Fibroblast of lung (primary cell): Measurements from ENCODE around the gene VWA2. TPM values are rescaled to one million over a fixed set of nuclear protein-coding genes. Genes with fewer than 3 reads are reported as not detected.

Experiments
- DNase-seq, 2 donors: peaks; one replicate each; pipeline versions ENCODE4 v3.0.0 to v3.0.0-alpha.2; 2010; ENCODE audit warnings: low read depth in 2 of 2
- H2AFZ ChIP-seq: 2 replicates; pipeline ENCODE4 v1.5.1; 2012; ENCODE audit warnings: low read length, control low read depth, inconsistent platforms
- H3K27ac ChIP-seq: 2 replicates; pipeline ENCODE4 v1.5.1; 2011; ENCODE audit warnings: low read length, control low read depth; ENCODE audit not compliant: insufficient read depth
- H3K27me3 ChIP-seq: 2 replicates; pipeline ENCODE4 v1.5.1; 2011; ENCODE audit warnings: mild to moderate bottlenecking, low read length; ENCODE audit not compliant: control insufficient read depth, insufficient read depth
- H3K36me3 ChIP-seq: 2 replicates; pipeline ENCODE4 v1.5.1; 2011; ENCODE audit warnings: low read length; ENCODE audit not compliant: control insufficient read depth, insufficient read depth
- H3K4me1 ChIP-seq: 2 replicates; pipeline ENCODE4 v1.5.1; 2011; ENCODE audit warnings: low read length; ENCODE audit not compliant: control insufficient read depth, insufficient read depth; ENCODE audit errors: extremely low read depth
- H3K4me2 ChIP-seq: 2 replicates; pipeline ENCODE4 v1.5.1; 2011; ENCODE audit warnings: low read length, control low read depth; ENCODE audit not compliant: insufficient read depth; ENCODE audit errors: extremely low read depth
- H3K4me3 ChIP-seq, 4 experiments: fragments of 200-600 bp in 1 of 4; sonication (generic) in 1 of 4; replicated peaks in 1 of 4; 2 replicates each; pipeline ENCODE4 v1.5.1; 2011 to 2016; ENCODE audit warnings: low read length in 4 of 4, low read depth in 3 of 4, mild to moderate bottlenecking in 3 of 4, control low read depth in 2 of 4, inconsistent platforms in 1 of 4, mixed read lengths in 1 of 4; ENCODE audit not compliant: insufficient read depth in 1 of 4; ENCODE audit errors: control extremely low read depth in 1 of 4
- H3K79me2 ChIP-seq: 2 replicates; pipeline ENCODE4 v1.5.1; 2012; ENCODE audit warnings: mild to moderate bottlenecking, low read length, inconsistent platforms; ENCODE audit not compliant: control insufficient read depth, insufficient read depth
- H3K9ac ChIP-seq: 2 replicates; pipeline ENCODE4 v1.5.1; 2011; ENCODE audit warnings: mild to moderate bottlenecking, low read length, control low read depth; ENCODE audit not compliant: insufficient read depth
- H3K9me3 ChIP-seq: 2 replicates; pipeline ENCODE4 v1.5.1; 2012; ENCODE audit warnings: low read depth, low read length; ENCODE audit not compliant: control insufficient read depth, insufficient read depth
- H4K20me1 ChIP-seq: 2 replicates; pipeline ENCODE4 v1.5.1; 2011; ENCODE audit warnings: low read length; ENCODE audit not compliant: control insufficient read depth, insufficient read depth; ENCODE audit errors: extremely low read depth
- CTCF ChIP-seq, 2 donors: IDR thresholded peaks in 1 of 2; conservative IDR thresholded peaks in 1 of 2; 1 replicate in 1 of 2; 2 replicates in 1 of 2; pipeline ENCODE4 v1.5.1; 2011 to 2012; ENCODE audit warnings: low read length in 2 of 2, control low read depth in 1 of 2, inconsistent platforms in 1 of 2, low read depth in 1 of 2, mild to moderate bottlenecking in 1 of 2
- EZH2 ChIP-seq: IDR thresholded peaks from 2 replicates; pipeline ENCODE4 v1.5.1; 2012; ENCODE audit warnings: low read length, control low read depth, mild to moderate bottlenecking; ENCODE audit errors: missing control alignments
- polyA plus RNA-seq, 2 donors: library from polyadenylated mRNA; depleted of rRNA in 1 of 2; stranded (reverse) in 1 of 2; unstranded in 1 of 2; fragments of >200 nt; gene quantifications; 2 replicates each; pipeline ENCODE4 v1.2.1, GENCODE V29; 2011 to 2012; ENCODE audit warnings: missing spikeins in 1 of 2
- total RNA-seq: library from RNA; depleted of rRNA; stranded (reverse); fragments of >200 nt; gene quantifications from 2 replicates; pipeline ENCODE4 v1.2.1, GENCODE V29; 2014

The VWA2 gene
- total and polyA plus RNA-seq, 2 donors (not counting 1 experiment from before 2014, with no cell fraction given) = 0.11 to 0.17 TPM

- DNase-seq = no peak
- H3K4me3 ChIP-seq = no peak overlapping the region
- TF ChIP-seq EZH2 = no peak
- no peak for TF ChIP-seq CTCF (conservative IDR thresholded peaks at IDR 0.05 in 1 of 2, IDR thresholded peaks at IDR 0.05 in 1 of 2; ENCODE audit: low read depth in 1 of 2, low read length in 2 of 2)
- H2AFZ ChIP-seq = no peak overlapping the region
- no peaks in the 10 kb centered on the region for H3K36me3 ChIP-seq
- no peak overlapping the region for H3K4me2 ChIP-seq
- no peaks in the 10 kb centered on the region for H3K79me2 ChIP-seq
- no peak overlapping the region for H3K9ac ChIP-seq
- no peaks in the 10 kb centered on the region for H4K20me1 ChIP-seq
- peaks cover 18% of the 10 kb centered on the region for H3K27me3 ChIP-seq
- H3K9me3 ChIP-seq = no peaks in the 10 kb centered on the region
- H3K4me1 ChIP-seq = peaks cover 13% of the 10 kb centered on the region
- no peak overlapping the region for H3K27ac ChIP-seq
Observed at GRCh38 chr10:114274616-114275453, 35.8 kb downstream of the VWA2 start.

GRCh38 chr10:114276066-114276465 is 37.0 kb downstream of the VWA2 start:
- Histone ChIP-seq H3K79me2 (no peaks in the 10 kb centered on the region), H3K4me1 (peaks cover 11% of the 10 kb centered on the region), H3K9me3 (no peaks in the 10 kb centered on the region), H3K27me3 (peaks cover 18% of the 10 kb centered on the region), H4K20me1 (no peaks in the 10 kb centered on the region), H3K4me2 (no peak overlapping the region), H3K27ac (no peak overlapping the region), H2AFZ (no peak overlapping the region), H3K36me3 (no peaks in the 10 kb centered on the region), H3K4me3 (no peak overlapping the region), H3K9ac (no peak overlapping the region)
- no peak for TF ChIP-seq CTCF (conservative IDR thresholded peaks at IDR 0.05 in 1 of 2, IDR thresholded peaks at IDR 0.05 in 1 of 2; ENCODE audit: low read depth in 1 of 2, low read length in 2 of 2)
- TF ChIP-seq EZH2 = no peak
- DNase-seq = no peak

- Histone ChIP-seq H2AFZ (no peak overlapping the region), H3K36me3 (no peaks in the 10 kb centered on the region), H3K27ac (no peak overlapping the region), H3K79me2 (no peaks in the 10 kb centered on the region), H3K9me3 (no peaks in the 10 kb centered on the region), H3K27me3 (peaks cover 18% of the 10 kb centered on the region), H3K4me1 (peaks cover 6% of the 10 kb centered on the region), H3K9ac (no peak overlapping the region), H3K4me3 (no peak overlapping the region), H3K4me2 (no peak overlapping the region), H4K20me1 (no peaks in the 10 kb centered on the region)
- TF ChIP-seq EZH2 = no peak
- no peak for TF ChIP-seq CTCF (conservative IDR thresholded peaks at IDR 0.05 in 1 of 2, IDR thresholded peaks at IDR 0.05 in 1 of 2; ENCODE audit: low read depth in 1 of 2, low read length in 2 of 2)
- no peak for DNase-seq
Observed at GRCh38 chr10:114276671-114277070, 37.6 kb downstream of the VWA2 start.
